ENCODE measurements around the gene LTBP1. TPM values are rescaled to one million over a fixed set of nuclear protein-coding genes. Genes with fewer than 3 reads are reported as not detected.

LTBP1 gene
- polyA plus RNA-seq, 1 experiment = 124 TPM

- no peaks in the 10 kb centered on the region for H3K27me3 ChIP-seq (ENCODE audit: control insufficient read depth, insufficient read depth, low read length)
- ChIA-PET POLR2A (no interaction called here), CTCF (interaction anchor here (1.0 kb wide), 1 partner anchor 10 kb away, joined by 3 read pairs; no protein-coding TSS in a partner anchor)
- TF ChIP-seq CTCF (IDR thresholded peaks at IDR 0.05; ENCODE audit: insufficient read depth, low read depth, low read length) = no peak
- H3K4me3 ChIP-seq (ENCODE audit: low read depth, low read length) = no peak overlapping the region
- no peak for DNase-seq (ENCODE audit: low read depth)
- no peaks in the 10 kb centered on the region for H3K36me3 ChIP-seq (ENCODE audit: control insufficient read depth, insufficient read depth, low read length)
Observed at GRCh38 chr2:33122726-33123125, 176.0 kb downstream of the LTBP1 start.

GRCh38 chr2:33123216-33123615, 176.5 kb downstream of the LTBP1 start:
- ChIA-PET POLR2A (no interaction called here), CTCF (interaction anchor here (1.0 kb wide), 1 partner anchor 9 kb away, joined by 3 read pairs; no protein-coding TSS in a partner anchor)
- DNase-seq (ENCODE audit: low read depth) = no peak
- H3K27me3 ChIP-seq (ENCODE audit: control insufficient read depth, insufficient read depth, low read length) = no peaks in the 10 kb centered on the region
- H3K36me3 ChIP-seq (ENCODE audit: control insufficient read depth, insufficient read depth, low read length) = no peaks in the 10 kb centered on the region
- TF ChIP-seq CTCF (IDR thresholded peaks at IDR 0.05; ENCODE audit: insufficient read depth, low read depth, low read length) = no peak
- H3K4me3 ChIP-seq (ENCODE audit: low read depth, low read length) = no peak overlapping the region

- ChIA-PET CTCF (interaction anchor here (0.6 kb wide), 1 partner anchor 1702 kb away, joined by 3 read pairs; no protein-coding TSS in a partner anchor), POLR2A (no interaction called here)
Observed at GRCh38 chr2:33126552-33126951, 179.8 kb downstream of the LTBP1 start.

DNA sequence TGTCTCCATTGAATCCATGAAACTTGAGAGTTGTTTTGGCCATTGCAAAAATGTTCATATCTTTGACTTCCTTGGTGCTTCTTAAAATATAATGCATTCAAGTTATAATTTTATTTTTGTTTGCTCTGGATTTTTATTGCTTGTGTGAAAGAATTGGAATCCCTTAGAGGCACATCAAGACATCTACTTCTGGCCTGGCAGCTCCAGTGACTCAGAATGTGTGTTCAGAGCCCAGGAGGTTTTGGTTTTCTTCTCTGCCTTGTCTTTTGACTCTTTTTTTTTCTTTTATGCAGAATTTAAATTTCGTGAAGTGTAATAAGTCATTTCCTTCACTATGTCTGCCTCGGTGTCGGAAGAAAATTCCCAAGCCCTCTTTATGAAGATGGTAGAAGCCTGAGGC, 180.2 kb downstream of the LTBP1 start:
- TF ChIP-seq CTCF (IDR thresholded peaks at IDR 0.05; ENCODE audit: insufficient read depth, low read depth, low read length) = no peak
- no peaks in the 10 kb centered on the region for H3K27me3 ChIP-seq (ENCODE audit: control insufficient read depth, insufficient read depth, low read length)
- no peaks in the 10 kb centered on the region for H3K36me3 ChIP-seq (ENCODE audit: control insufficient read depth, insufficient read depth, low read length)
- POLR2A ChIA-PET = no interaction called here
- no peak overlapping the region for H3K4me3 ChIP-seq (ENCODE audit: low read depth, low read length)
- DNase-seq (ENCODE audit: low read depth) = no peak
- CTCF ChIA-PET = interaction anchor here (0.6 kb wide), 1 partner anchor 1702 kb away, joined by 3 read pairs; no protein-coding TSS in a partner anchor

More at GRCh38 chr2:33126552-33126951, 179.8 kb downstream of the LTBP1 start:
- Histone ChIP-seq H3K27me3 (ENCODE audit: control insufficient read depth, insufficient read depth, low read length) (no peaks in the 10 kb centered on the region), H3K36me3 (ENCODE audit: control insufficient read depth, insufficient read depth, low read length) (no peaks in the 10 kb centered on the region), H3K4me3 (ENCODE audit: low read depth, low read length) (no peak overlapping the region)
- no peak for TF ChIP-seq CTCF (IDR thresholded peaks at IDR 0.05; ENCODE audit: insufficient read depth, low read depth, low read length)
- DNase-seq (ENCODE audit: low read depth) = no peak

GRCh38 chr2:33129263-33130053, 182.7 kb downstream of the LTBP1 start:
- Histone ChIP-seq H3K27me3 (ENCODE audit: control insufficient read depth, insufficient read depth, low read length) (no peaks in the 10 kb centered on the region), H3K4me3 (ENCODE audit: low read depth, low read length) (no peak overlapping the region), H3K36me3 (ENCODE audit: control insufficient read depth, insufficient read depth, low read length) (no peaks in the 10 kb centered on the region)
- TF ChIP-seq CTCF (IDR thresholded peaks at IDR 0.05; ENCODE audit: insufficient read depth, low read depth, low read length) = no peak
- ChIA-PET POLR2A (no interaction called here), CTCF (no interaction called here)
- DNase-seq (ENCODE audit: low read depth) = no peak

All from BJ (cell line).